HepG2 (cell line): ENCODE measurements around the gene ATAD3C. TPM values are rescaled to one million over a fixed set of nuclear protein-coding genes. Genes with fewer than 3 reads are reported as not detected.
A peak's percentile ranks its signal among the peaks of the same experiment; 100 is the strongest.

Experiments
- AHR ChIP-seq: IDR thresholded peaks from 2 replicates; pipeline ENCODE4 v1.6.1; 2018; ENCODE audit warnings: missing genetic modification reagents, missing compliant biosample characterization
- CCAR2 ChIP-seq: fragments of 200-400 bp; formaldehyde crosslinking; optimal IDR thresholded peaks from 2 replicates; pipeline ENCODE3; 2018; ENCODE audit warnings: low read depth, mild to moderate bottlenecking, low read length, moderate library complexity
- KMT2A ChIP-seq: sonication (generic); formaldehyde crosslinking; IDR thresholded peaks from 2 replicates; pipeline ENCODE4 v1.4.0; 2020; ENCODE audit warnings: missing genetic modification reagents
- MED1 ChIP-seq: sonication (generic); formaldehyde crosslinking; IDR thresholded peaks from 2 replicates; pipeline ENCODE4 v1.4.0; 2020; ENCODE audit warnings: missing genetic modification reagents
- NFE2L2 ChIP-seq: fragments of 150-350 bp; IDR thresholded peaks from 2 replicates; pipeline ENCODE4 v1.6.1; 2014; ENCODE audit warnings: low read length
- RCOR2 ChIP-seq: IDR thresholded peaks from 2 replicates; pipeline ENCODE4 v1.6.1; 2016; ENCODE audit warnings: missing biosample characterization, missing genetic modification reagents
- REXO4 ChIP-seq: sonication (generic); formaldehyde crosslinking; IDR thresholded peaks from 2 replicates; pipeline ENCODE4 v1.8.0; 2022; ENCODE audit warnings: missing genetic modification reagents, mild to moderate bottlenecking, borderline replicate concordance
- SRY ChIP-seq: sonication (generic); formaldehyde crosslinking; IDR thresholded peaks from 2 replicates; pipeline ENCODE4 v1.8.0; 2022; ENCODE audit warnings: mild to moderate bottlenecking, missing genetic modification reagents
- TP53 ChIP-seq: sonication (generic); formaldehyde crosslinking; conservative IDR thresholded peaks from 2 replicates; pipeline ENCODE4 v1.4.0; 2020; ENCODE audit warnings: missing genetic modification reagents
- ZNF256 ChIP-seq: sonication (generic); formaldehyde crosslinking; conservative IDR thresholded peaks from 2 replicates; pipeline ENCODE4 v1.4.0; 2020; ENCODE audit warnings: missing genetic modification reagents
- ZNF530 ChIP-seq: sonication (generic); formaldehyde crosslinking; IDR thresholded peaks from 2 replicates; pipeline ENCODE4 v1.5.0; 2020; ENCODE audit warnings: low read depth, mild to moderate bottlenecking, missing genetic modification reagents
- polyA plus RNA-seq, 8 experiments: library from polyadenylated mRNA; depleted of rRNA in 3 of 8; stranded (reverse) in 7 of 8; unstranded in 1 of 8; fragments of >200 nt; fragmentation: Illumina TruSeq in 4 of 8; extraction: Trizol in 4 of 8; gene quantifications; 2 replicates each; pipeline versions ENCODE4 v1.2.1 to v1.2.3, GENCODE V29; 2011 to 2016; ENCODE audit warnings: low read depth in 4 of 8, missing spikeins in 1 of 8, mixed read lengths in 1 of 8; ENCODE audit not compliant: insufficient read depth in 1 of 8
- total RNA-seq, 5 experiments: library from RNA; depleted of rRNA; stranded (reverse); fragments of >200 nt; fragmentation: Illumina TruSeq; extraction: Trizol; gene quantifications; 2 replicates each; pipeline ENCODE4 v1.2.3, GENCODE V29; 2016; ENCODE audit warnings: low read depth in 1 of 5
- TF ChIP-seq, protein P1 (sequence below): sonication (generic); formaldehyde crosslinking; IDR thresholded peaks from 2 replicates; pipeline ENCODE4 v1.5.0; 2020; ENCODE audit warnings: mild to moderate bottlenecking, missing genetic modification reagents
- TF ChIP-seq, protein P2 (sequence below): sonication (generic); formaldehyde crosslinking; IDR thresholded peaks from 2 replicates; pipeline ENCODE4 v1.8.1; 2022; ENCODE audit warnings: mild to moderate bottlenecking, missing genetic modification reagents
- TF ChIP-seq, protein P3 (sequence below): sonication (generic); formaldehyde crosslinking; IDR thresholded peaks from 2 replicates; pipeline ENCODE4 v1.4.0; 2020; ENCODE audit warnings: mild to moderate bottlenecking, low read depth, missing genetic modification reagents
- TF ChIP-seq, protein P4 (sequence below): sonication (generic); formaldehyde crosslinking; IDR thresholded peaks from 2 replicates; pipeline ENCODE4 v1.5.0; 2020; ENCODE audit warnings: missing genetic modification reagents, mild to moderate bottlenecking, borderline replicate concordance
- TF ChIP-seq, protein P5 (sequence below): sonication (generic); formaldehyde crosslinking; IDR thresholded peaks from 2 replicates; pipeline ENCODE4 v1.4.0; 2020; ENCODE audit warnings: missing genetic modification reagents, mild to moderate bottlenecking, borderline replicate concordance
- TF ChIP-seq, protein P6 (sequence below): sonication (generic); formaldehyde crosslinking; IDR thresholded peaks from 2 replicates; pipeline ENCODE4 v1.4.0; 2020; ENCODE audit warnings: missing genetic modification reagents

Gene ATAD3C
- total and polyA plus RNA-seq, 2 of the 13 experiments (the other 11 are each of a cell fraction or from before 2014, with no cell fraction given): 2.4 to 3.2 TPM

DNA sequence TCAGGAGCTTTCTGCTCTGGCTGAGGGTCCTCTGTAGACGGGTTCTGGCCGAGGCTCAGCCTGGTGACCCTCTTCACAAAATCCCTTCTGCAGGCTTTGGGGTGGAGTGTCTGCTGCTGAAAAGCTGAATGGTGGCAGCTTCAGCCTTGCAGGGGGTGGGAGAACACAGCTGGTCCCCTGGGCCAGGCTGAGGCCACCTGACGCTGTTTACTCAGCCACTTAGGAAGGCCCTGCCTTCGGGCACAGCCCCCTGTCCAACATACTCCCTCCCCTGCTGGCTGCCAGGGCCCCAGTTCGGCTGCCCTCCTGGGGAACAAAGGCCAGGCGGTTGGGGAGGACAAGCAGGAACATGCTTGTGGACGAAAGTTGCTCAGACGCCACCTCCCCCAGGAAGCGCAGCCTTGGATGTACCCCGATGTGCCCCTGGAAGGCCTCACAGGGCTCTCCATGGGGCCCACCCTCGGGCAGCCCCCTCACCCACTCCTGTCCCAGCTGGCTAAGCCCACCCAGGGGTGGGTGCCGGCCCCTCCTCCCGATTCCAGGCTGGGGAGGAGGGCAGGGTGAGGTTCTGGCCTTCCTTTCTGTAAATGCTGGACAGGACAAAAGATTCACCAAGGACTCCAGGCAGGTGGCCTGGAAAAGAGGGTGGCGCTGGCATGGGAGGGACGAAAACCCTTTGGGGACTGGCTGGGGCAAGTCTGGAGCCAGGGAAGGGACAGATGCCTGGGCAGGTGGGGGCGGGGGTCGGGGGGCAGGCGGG, 28.2 kb upstream of the ATAD3C start, which contains the start of gene ANKRD65 (continued):
- TF ChIP-seq, protein P1, sequence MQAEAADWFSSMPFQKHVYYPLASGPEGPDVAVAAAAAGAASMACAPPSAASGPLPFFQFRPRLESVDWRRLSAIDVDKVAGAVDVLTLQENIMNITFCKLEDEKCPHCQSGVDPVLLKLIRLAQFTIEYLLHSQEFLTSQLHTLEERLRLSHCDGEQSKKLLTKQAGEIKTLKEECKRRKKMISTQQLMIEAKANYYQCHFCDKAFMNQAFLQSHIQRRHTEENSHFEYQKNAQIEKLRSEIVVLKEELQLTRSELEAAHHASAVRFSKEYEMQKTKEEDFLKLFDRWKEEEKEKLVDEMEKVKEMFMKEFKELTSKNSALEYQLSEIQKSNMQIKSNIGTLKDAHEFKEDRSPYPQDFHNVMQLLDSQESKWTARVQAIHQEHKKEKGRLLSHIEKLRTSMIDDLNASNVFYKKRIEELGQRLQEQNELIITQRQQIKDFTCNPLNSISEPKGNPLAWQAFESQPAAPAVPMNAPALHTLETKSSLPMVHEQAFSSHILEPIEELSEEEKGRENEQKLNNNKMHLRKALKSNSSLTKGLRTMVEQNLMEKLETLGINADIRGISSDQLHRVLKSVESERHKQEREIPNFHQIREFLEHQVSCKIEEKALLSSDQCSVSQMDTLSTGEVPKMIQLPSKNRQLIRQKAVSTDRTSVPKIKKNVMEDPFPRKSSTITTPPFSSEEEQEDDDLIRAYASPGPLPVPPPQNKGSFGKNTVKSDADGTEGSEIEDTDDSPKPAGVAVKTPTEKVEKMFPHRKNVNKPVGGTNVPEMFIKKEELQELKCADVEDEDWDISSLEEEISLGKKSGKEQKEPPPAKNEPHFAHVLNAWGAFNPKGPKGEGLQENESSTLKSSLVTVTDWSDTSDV (CRISPR knock-in tag): no peak
- TF ChIP-seq AHR (CRISPR knock-in tag) (peak; percentile 71; the same call in 1 of the 2 replicates), REXO4 (CRISPR knock-in tag) (no peak), NFE2L2 (no peak), ZNF256 (CRISPR knock-in tag) (no peak), MED1 (CRISPR knock-in tag) (peak; percentile 67; the same call in 1 of the 2 replicates), TP53 (CRISPR knock-in tag) (peak; percentile 82), RCOR2 (no peak), SRY (CRISPR knock-in tag) (no peak), ZNF530 (CRISPR knock-in tag) (no peak), CCAR2 (no peak), KMT2A (no peak)
- TF ChIP-seq, protein P2, sequence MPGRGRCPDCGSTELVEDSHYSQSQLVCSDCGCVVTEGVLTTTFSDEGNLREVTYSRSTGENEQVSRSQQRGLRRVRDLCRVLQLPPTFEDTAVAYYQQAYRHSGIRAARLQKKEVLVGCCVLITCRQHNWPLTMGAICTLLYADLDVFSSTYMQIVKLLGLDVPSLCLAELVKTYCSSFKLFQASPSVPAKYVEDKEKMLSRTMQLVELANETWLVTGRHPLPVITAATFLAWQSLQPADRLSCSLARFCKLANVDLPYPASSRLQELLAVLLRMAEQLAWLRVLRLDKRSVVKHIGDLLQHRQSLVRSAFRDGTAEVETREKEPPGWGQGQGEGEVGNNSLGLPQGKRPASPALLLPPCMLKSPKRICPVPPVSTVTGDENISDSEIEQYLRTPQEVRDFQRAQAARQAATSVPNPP: no peak
- TF ChIP-seq, protein P3, sequence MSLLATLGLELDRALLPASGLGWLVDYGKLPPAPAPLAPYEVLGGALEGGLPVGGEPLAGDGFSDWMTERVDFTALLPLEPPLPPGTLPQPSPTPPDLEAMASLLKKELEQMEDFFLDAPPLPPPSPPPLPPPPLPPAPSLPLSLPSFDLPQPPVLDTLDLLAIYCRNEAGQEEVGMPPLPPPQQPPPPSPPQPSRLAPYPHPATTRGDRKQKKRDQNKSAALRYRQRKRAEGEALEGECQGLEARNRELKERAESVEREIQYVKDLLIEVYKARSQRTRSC (CRISPR knock-in tag): no peak
- TF ChIP-seq, protein P4, sequence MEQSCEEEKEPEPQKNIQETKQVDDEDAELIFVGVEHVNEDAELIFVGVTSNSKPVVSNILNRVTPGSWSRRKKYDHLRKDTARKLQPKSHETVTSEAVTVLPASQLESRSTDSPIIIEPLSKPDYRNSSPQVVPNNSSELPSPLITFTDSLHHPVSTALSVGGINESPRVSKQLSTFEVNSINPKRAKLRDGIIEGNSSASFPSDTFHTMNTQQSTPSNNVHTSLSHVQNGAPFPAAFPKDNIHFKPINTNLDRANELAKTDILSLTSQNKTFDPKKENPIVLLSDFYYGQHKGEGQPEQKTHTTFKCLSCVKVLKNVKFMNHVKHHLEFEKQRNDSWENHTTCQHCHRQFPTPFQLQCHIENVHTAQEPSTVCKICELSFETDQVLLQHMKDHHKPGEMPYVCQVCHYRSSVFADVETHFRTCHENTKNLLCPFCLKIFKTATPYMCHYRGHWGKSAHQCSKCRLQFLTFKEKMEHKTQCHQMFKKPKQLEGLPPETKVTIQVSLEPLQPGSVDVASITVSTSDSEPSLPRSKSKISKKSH (CRISPR knock-in tag): no peak
- TF ChIP-seq, protein P5, sequence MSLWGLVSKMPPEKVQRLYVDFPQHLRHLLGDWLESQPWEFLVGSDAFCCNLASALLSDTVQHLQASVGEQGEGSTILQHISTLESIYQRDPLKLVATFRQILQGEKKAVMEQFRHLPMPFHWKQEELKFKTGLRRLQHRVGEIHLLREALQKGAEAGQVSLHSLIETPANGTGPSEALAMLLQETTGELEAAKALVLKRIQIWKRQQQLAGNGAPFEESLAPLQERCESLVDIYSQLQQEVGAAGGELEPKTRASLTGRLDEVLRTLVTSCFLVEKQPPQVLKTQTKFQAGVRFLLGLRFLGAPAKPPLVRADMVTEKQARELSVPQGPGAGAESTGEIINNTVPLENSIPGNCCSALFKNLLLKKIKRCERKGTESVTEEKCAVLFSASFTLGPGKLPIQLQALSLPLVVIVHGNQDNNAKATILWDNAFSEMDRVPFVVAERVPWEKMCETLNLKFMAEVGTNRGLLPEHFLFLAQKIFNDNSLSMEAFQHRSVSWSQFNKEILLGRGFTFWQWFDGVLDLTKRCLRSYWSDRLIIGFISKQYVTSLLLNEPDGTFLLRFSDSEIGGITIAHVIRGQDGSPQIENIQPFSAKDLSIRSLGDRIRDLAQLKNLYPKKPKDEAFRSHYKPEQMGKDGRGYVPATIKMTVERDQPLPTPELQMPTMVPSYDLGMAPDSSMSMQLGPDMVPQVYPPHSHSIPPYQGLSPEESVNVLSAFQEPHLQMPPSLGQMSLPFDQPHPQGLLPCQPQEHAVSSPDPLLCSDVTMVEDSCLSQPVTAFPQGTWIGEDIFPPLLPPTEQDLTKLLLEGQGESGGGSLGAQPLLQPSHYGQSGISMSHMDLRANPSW (CRISPR knock-in tag): no peak
- TF ChIP-seq, protein P6, sequence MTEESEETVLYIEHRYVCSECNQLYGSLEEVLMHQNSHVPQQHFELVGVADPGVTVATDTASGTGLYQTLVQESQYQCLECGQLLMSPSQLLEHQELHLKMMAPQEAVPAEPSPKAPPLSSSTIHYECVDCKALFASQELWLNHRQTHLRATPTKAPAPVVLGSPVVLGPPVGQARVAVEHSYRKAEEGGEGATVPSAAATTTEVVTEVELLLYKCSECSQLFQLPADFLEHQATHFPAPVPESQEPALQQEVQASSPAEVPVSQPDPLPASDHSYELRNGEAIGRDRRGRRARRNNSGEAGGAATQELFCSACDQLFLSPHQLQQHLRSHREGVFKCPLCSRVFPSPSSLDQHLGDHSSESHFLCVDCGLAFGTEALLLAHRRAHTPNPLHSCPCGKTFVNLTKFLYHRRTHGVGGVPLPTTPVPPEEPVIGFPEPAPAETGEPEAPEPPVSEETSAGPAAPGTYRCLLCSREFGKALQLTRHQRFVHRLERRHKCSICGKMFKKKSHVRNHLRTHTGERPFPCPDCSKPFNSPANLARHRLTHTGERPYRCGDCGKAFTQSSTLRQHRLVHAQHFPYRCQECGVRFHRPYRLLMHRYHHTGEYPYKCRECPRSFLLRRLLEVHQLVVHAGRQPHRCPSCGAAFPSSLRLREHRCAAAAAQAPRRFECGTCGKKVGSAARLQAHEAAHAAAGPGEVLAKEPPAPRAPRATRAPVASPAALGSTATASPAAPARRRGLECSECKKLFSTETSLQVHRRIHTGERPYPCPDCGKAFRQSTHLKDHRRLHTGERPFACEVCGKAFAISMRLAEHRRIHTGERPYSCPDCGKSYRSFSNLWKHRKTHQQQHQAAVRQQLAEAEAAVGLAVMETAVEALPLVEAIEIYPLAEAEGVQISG (CRISPR knock-in tag): peak; percentile 70
